Activated naive CD4-positive, alpha-beta T cell treated with anti-CD3 and anti-CD28 coated beads, Interleukin-2, amount 50 U/mL, for 24 hours (primary cell): Measurements from ENCODE around the gene SIGLEC12.

Experiments used
- H3K27ac Mint-ChIP-seq: one replicate; pipeline ENCODE4 v1.8.0; 2021; ENCODE audit warnings: mild to moderate bottlenecking, mixed read lengths
- H3K27me3 Mint-ChIP-seq: one replicate; pipeline ENCODE4 v1.8.0; 2021; ENCODE audit warnings: mixed read lengths
- H3K36me3 Mint-ChIP-seq: one replicate; pipeline ENCODE4 v1.8.0; 2021; ENCODE audit warnings: mixed read lengths
- H3K4me1 Mint-ChIP-seq: one replicate; pipeline ENCODE4 v1.8.0; 2021; ENCODE audit warnings: mixed read lengths
- H3K4me3 Mint-ChIP-seq: one replicate; pipeline ENCODE4 v1.8.0; 2021; ENCODE audit warnings: mild to moderate bottlenecking, mixed read lengths
- H3K9me3 Mint-ChIP-seq: one replicate; pipeline ENCODE4 v1.8.0; 2021; ENCODE audit warnings: mixed read lengths

The SIGLEC12 gene

GRCh38 chr19:51501594-51502263 lies at the start of gene SIGLEC12:
SIGLEC12 (minus strand) TSS chr19:51501800; CDS start chr19:51501733, 67 bp downstream.
- Mint-ChIP-seq H3K4me1 (peaks cover 8% of the 10 kb centered on the region), H3K4me3 (no peak within 1 kb of the TSS), H3K9me3 (peaks cover 7% of the 10 kb centered on the region), H3K27ac (peak within 1 kb of the TSS; percentile 41), H3K27me3 (no peaks in the 10 kb centered on the region), H3K36me3 (peaks cover 2% of the 10 kb centered on the region)

GRCh38 chr19:51550848-51551672 lies 49.5 kb upstream of the SIGLEC12 start:
- H3K27me3 Mint-ChIP-seq: peaks cover 36% of the 10 kb centered on the region
- H3K4me3 Mint-ChIP-seq: no peak overlapping the region
- peaks cover 10% of the 10 kb centered on the region for H3K4me1 Mint-ChIP-seq
- no peaks in the 10 kb centered on the region for H3K36me3 Mint-ChIP-seq
- H3K27ac Mint-ChIP-seq: no peak overlapping the region
- H3K9me3 Mint-ChIP-seq: peaks cover 4% of the 10 kb centered on the region

GRCh38 chr19:51549533-51550324 lies 48.1 kb upstream of the SIGLEC12 start:
- no peak overlapping the region for H3K4me3 Mint-ChIP-seq
- peaks cover 4% of the 10 kb centered on the region for H3K9me3 Mint-ChIP-seq
- peaks cover 10% of the 10 kb centered on the region for H3K4me1 Mint-ChIP-seq
- no peaks in the 10 kb centered on the region for H3K36me3 Mint-ChIP-seq
- H3K27me3 Mint-ChIP-seq: peaks cover 30% of the 10 kb centered on the region
- H3K27ac Mint-ChIP-seq: no peak overlapping the region

GRCh38 chr19:51548891-51549305 lies 47.3 kb upstream of the SIGLEC12 start:
- Mint-ChIP-seq H3K4me1 (peaks cover 10% of the 10 kb centered on the region), H3K27me3 (peaks cover 33% of the 10 kb centered on the region), H3K27ac (no peak overlapping the region), H3K36me3 (no peaks in the 10 kb centered on the region), H3K9me3 (peaks cover 4% of the 10 kb centered on the region), H3K4me3 (no peak overlapping the region)

- Mint-ChIP-seq H3K4me1 (peaks cover 10% of the 10 kb centered on the region), H3K27ac (no peak overlapping the region), H3K4me3 (no peak overlapping the region), H3K9me3 (peaks cover 4% of the 10 kb centered on the region), H3K27me3 (peaks cover 35% of the 10 kb centered on the region), H3K36me3 (no peaks in the 10 kb centered on the region)
These were observed 46.6 kb upstream of the SIGLEC12 start for GRCh38 chr19:51548213-51548651.

GRCh38 chr19:51547397-51548212 lies 46.0 kb upstream of the SIGLEC12 start:
- H3K4me3 Mint-ChIP-seq: no peak overlapping the region
- no peaks in the 10 kb centered on the region for H3K36me3 Mint-ChIP-seq
- H3K4me1 Mint-ChIP-seq: peaks cover 10% of the 10 kb centered on the region
- H3K27me3 Mint-ChIP-seq: peaks cover 31% of the 10 kb centered on the region
- no peak overlapping the region for H3K27ac Mint-ChIP-seq
- H3K9me3 Mint-ChIP-seq: peaks cover 4% of the 10 kb centered on the region

GRCh38 chr19:51546650-51547396 lies 45.2 kb upstream of the SIGLEC12 start:
- Mint-ChIP-seq H3K4me3 (no peak overlapping the region), H3K27me3 (peaks cover 31% of the 10 kb centered on the region), H3K36me3 (no peaks in the 10 kb centered on the region), H3K9me3 (peaks cover 4% of the 10 kb centered on the region), H3K4me1 (peaks cover 7% of the 10 kb centered on the region), H3K27ac (no peak overlapping the region)

- Mint-ChIP-seq H3K4me1 (peaks cover under 1% of the 10 kb centered on the region), H3K9me3 (no peaks in the 10 kb centered on the region), H3K27me3 (peaks cover 31% of the 10 kb centered on the region), H3K4me3 (no peak overlapping the region), H3K36me3 (no peaks in the 10 kb centered on the region), H3K27ac (no peak overlapping the region)
These were observed 44.6 kb upstream of the SIGLEC12 start for GRCh38 chr19:51546107-51546649.

GRCh38 chr19:51544038-51544437 lies 42.4 kb upstream of the SIGLEC12 start:
- Mint-ChIP-seq H3K27me3 (peaks cover 33% of the 10 kb centered on the region), H3K4me3 (no peak overlapping the region), H3K9me3 (no peaks in the 10 kb centered on the region), H3K27ac (no peak overlapping the region), H3K4me1 (no peaks in the 10 kb centered on the region), H3K36me3 (no peaks in the 10 kb centered on the region)

GRCh38 chr19:51542699-51543098 lies 41.1 kb upstream of the SIGLEC12 start:
- no peaks in the 10 kb centered on the region for H3K4me1 Mint-ChIP-seq
- H3K27me3 Mint-ChIP-seq: peaks cover 36% of the 10 kb centered on the region
- H3K36me3 Mint-ChIP-seq: no peaks in the 10 kb centered on the region
- H3K4me3 Mint-ChIP-seq: no peak overlapping the region
- H3K27ac Mint-ChIP-seq: no peak overlapping the region
- no peaks in the 10 kb centered on the region for H3K9me3 Mint-ChIP-seq

- Mint-ChIP-seq H3K4me1 (no peaks in the 10 kb centered on the region), H3K27me3 (peaks cover 39% of the 10 kb centered on the region)
These were observed 40.1 kb upstream of the SIGLEC12 start for GRCh38 chr19:51541458-51542357.

GRCh38 chr19:51539821-51540366 lies 38.3 kb upstream of the SIGLEC12 start:
- Mint-ChIP-seq H3K36me3 (no peaks in the 10 kb centered on the region), H3K4me3 (no peak overlapping the region), H3K27ac (no peak overlapping the region), H3K9me3 (peaks cover 19% of the 10 kb centered on the region), H3K4me1 (no peaks in the 10 kb centered on the region), H3K27me3 (peaks cover 46% of the 10 kb centered on the region)

More at GRCh38 chr19:51541458-51542357, 40.1 kb upstream of the SIGLEC12 start:
- Mint-ChIP-seq H3K4me3 (no peak overlapping the region), H3K36me3 (no peaks in the 10 kb centered on the region), H3K9me3 (peaks cover under 1% of the 10 kb centered on the region), H3K27ac (no peak overlapping the region)

- H3K27ac Mint-ChIP-seq: no peak overlapping the region
- peaks cover 21% of the 10 kb centered on the region for H3K9me3 Mint-ChIP-seq
- no peaks in the 10 kb centered on the region for H3K4me1 Mint-ChIP-seq
- H3K27me3 Mint-ChIP-seq: peaks cover 50% of the 10 kb centered on the region
- no peak overlapping the region for H3K4me3 Mint-ChIP-seq
- no peaks in the 10 kb centered on the region for H3K36me3 Mint-ChIP-seq
These were observed 33.9 kb upstream of the SIGLEC12 start for GRCh38 chr19:51535535-51535934.
